IMR-90 (cell line): ENCODE measurements around the gene HS6ST2. TPM values are rescaled to one million over a fixed set of nuclear protein-coding genes. Genes with fewer than 3 reads are reported as not detected.

ENCODE experiments used
- ATAC-seq: fragments of 200-7000 bp; cut with Tn5 transposase; 2 replicates; pipeline ENCODE4 v1.9.1; 2020; ENCODE audit warnings: low read depth, mild to moderate bottlenecking, moderate library complexity
- BruUV-seq: library from RNA; stranded (reverse); fragments of 400-500 nt; replicated peaks from 2 replicates; lab custom pipeline; 2021; lab: Mats Ljungman, UMichigan
- CTCF ChIA-PET: fragments of 300-600 bp; formaldehyde crosslinking; extraction: SDS; loops from one replicate; lab custom pipeline; 2021; ENCODE audit warnings: antibody characterized with exemption; lab: Yijun Ruan, JAX
- POLR2A ChIA-PET: fragments of 300-600 bp; sonication (Branson Sonifier 250); formaldehyde crosslinking; loops from one replicate; lab custom pipeline; 2022; ENCODE audit warnings: antibody characterized with exemption; ENCODE audit not compliant: unreplicated experiment; lab: Charles Lee
- DNase-seq: peaks from one replicate; pipeline ENCODE4 v3.0.0; 2013
- H2AFZ ChIP-seq: replicated peaks from 2 replicates; pipeline ENCODE3; 2013; ENCODE audit warnings: low read length, mild to moderate bottlenecking; ENCODE audit not compliant: poor library complexity
- H2AK5ac ChIP-seq: 2 replicates; pipeline ENCODE4 v1.6.1; 2013; ENCODE audit warnings: low read depth, low read length, inconsistent platforms
- H2AK9ac ChIP-seq: replicated peaks from 2 replicates; pipeline ENCODE3; 2013; ENCODE audit warnings: mild to moderate bottlenecking, low read depth, low read length, moderate library complexity; ENCODE audit not compliant: poor library complexity
- H2BK120ac ChIP-seq: 2 replicates; pipeline ENCODE4 v1.6.1; 2013; ENCODE audit warnings: low read depth, low read length, inconsistent platforms
- H2BK15ac ChIP-seq: 3 replicates; pipeline ENCODE4 v1.6.1; 2013; ENCODE audit warnings: low read depth, low read length, inconsistent platforms
- H2BK20ac ChIP-seq: 2 replicates; pipeline ENCODE4 v1.6.1; 2013; ENCODE audit warnings: low read depth, mild to moderate bottlenecking, inconsistent platforms, low read length, moderate library complexity
- H2BK5ac ChIP-seq: 2 replicates; pipeline ENCODE4 v1.6.1; 2013; ENCODE audit warnings: mild to moderate bottlenecking, low read depth, low read length, inconsistent platforms; ENCODE audit not compliant: poor library complexity, severe bottlenecking
- H3K14ac ChIP-seq: replicated peaks from 2 replicates; pipeline ENCODE4 v1.6.1; 2013; ENCODE audit warnings: low read depth, low read length, inconsistent platforms
- H3K18ac ChIP-seq: 2 replicates; pipeline ENCODE4 v1.6.1; 2013; ENCODE audit warnings: low read depth, low read length, control low read depth
- H3K23ac ChIP-seq: 2 replicates; pipeline ENCODE4 v1.6.1; 2013; ENCODE audit warnings: low read depth, low read length, inconsistent platforms
- H3K27ac ChIP-seq: 2 replicates; pipeline ENCODE4 v1.5.1; 2013; ENCODE audit warnings: mild to moderate bottlenecking, control low read depth, low read length; ENCODE audit not compliant: insufficient read depth
- H3K27me3 ChIP-seq: 2 replicates; pipeline ENCODE4 v1.6.1; 2013; ENCODE audit warnings: low read length; ENCODE audit not compliant: control insufficient read depth, insufficient read depth
- H3K36me3 ChIP-seq: 2 replicates; pipeline ENCODE4 v1.6.1; 2013; ENCODE audit warnings: low read length, mixed read lengths; ENCODE audit not compliant: control insufficient read depth, insufficient read depth
- H3K4ac ChIP-seq: 2 replicates; pipeline ENCODE4 v1.6.1; 2013; ENCODE audit warnings: low read depth, low read length, inconsistent platforms
- H3K4me1 ChIP-seq: 2 replicates; pipeline ENCODE4 v1.6.1; 2013; ENCODE audit warnings: low read length, mixed read lengths; ENCODE audit not compliant: control insufficient read depth, insufficient read depth
- H3K4me2 ChIP-seq: 2 replicates; pipeline ENCODE4 v1.6.1; 2013; ENCODE audit warnings: low read depth, mild to moderate bottlenecking, control low read depth, low read length, moderate library complexity
- H3K4me3 ChIP-seq: 2 replicates; pipeline ENCODE4 v1.5.1; 2013; ENCODE audit warnings: low read depth, mild to moderate bottlenecking, control low read depth, low read length, moderate library complexity; ENCODE audit not compliant: insufficient read depth
- H3K56ac ChIP-seq: 2 replicates; pipeline ENCODE4 v1.6.1; 2013; ENCODE audit warnings: low read length, inconsistent platforms; ENCODE audit not compliant: insufficient read depth; ENCODE audit errors: extremely low read depth
- H3K79me1 ChIP-seq, 2 experiments: 2 replicates each; pipeline ENCODE4 v1.6.1; 2013; ENCODE audit warnings: low read length in 2 of 2, inconsistent platforms in 1 of 2, low read depth in 1 of 2
- H3K9ac ChIP-seq: 2 replicates; pipeline ENCODE4 v1.6.1; 2013; ENCODE audit warnings: low read depth, low read length, control low read depth
- H3K9me1 ChIP-seq: 2 replicates; pipeline ENCODE4 v1.6.1; 2013; ENCODE audit warnings: low read length, inconsistent platforms; ENCODE audit not compliant: insufficient read depth
- H3K9me3 ChIP-seq: 2 replicates; pipeline ENCODE4 v1.6.1; 2013; ENCODE audit warnings: low read length; ENCODE audit not compliant: control insufficient read depth, insufficient read depth
- H4K20me1 ChIP-seq: 2 replicates; pipeline ENCODE4 v1.6.1; 2013; ENCODE audit warnings: low read length, inconsistent platforms; ENCODE audit not compliant: insufficient read depth
- H4K5ac ChIP-seq: 2 replicates; pipeline ENCODE4 v1.6.1; 2013; ENCODE audit warnings: mild to moderate bottlenecking, low read depth, low read length, control low read depth
- H4K8ac ChIP-seq, 2 experiments: 2 replicates each; pipeline ENCODE4 v1.6.1; 2013; ENCODE audit warnings: low read depth in 2 of 2, low read length in 2 of 2, control low read depth in 1 of 2, inconsistent platforms in 1 of 2
- H4K91ac ChIP-seq: 2 replicates; pipeline ENCODE4 v1.6.1; 2013; ENCODE audit warnings: low read depth, low read length, inconsistent platforms; ENCODE audit not compliant: insufficient read depth
- CTCF ChIP-seq: conservative IDR thresholded peaks from 2 replicates; pipeline ENCODE4 v1.5.1; 2012; ENCODE audit warnings: mild to moderate bottlenecking, low read depth, low read length, improper control_type of control experiment
- FOS ChIP-seq: fragments of 150-350 bp; IDR thresholded peaks from 2 replicates; pipeline ENCODE4 v1.6.1; 2016; ENCODE audit warnings: low read depth, low read length
- RAD21 ChIP-seq: IDR thresholded peaks from 2 replicates; pipeline ENCODE4 v1.6.1; 2012; ENCODE audit warnings: low read length, improper control_type of control experiment
- RFX5 ChIP-seq: IDR thresholded peaks from 2 replicates; pipeline ENCODE4 v1.8.0; 2012; ENCODE audit warnings: low read depth, mild to moderate bottlenecking, low read length, moderate library complexity
- SMC3 ChIP-seq: fragments of 150-350 bp; IDR thresholded peaks from 2 replicates; pipeline ENCODE4 v1.6.1; 2016; ENCODE audit warnings: low read depth, mild to moderate bottlenecking, antibody characterized with exemption, low read length, moderate library complexity
- USF2 ChIP-seq: fragments of 150-350 bp; IDR thresholded peaks from 2 replicates; pipeline ENCODE4 v1.6.1; 2017; ENCODE audit warnings: mild to moderate bottlenecking, antibody characterized with exemption, low read length, low read depth
- WGBS, 2 experiments: methylation state at CpG; one replicate each; pipeline versions ENCODE4 v1.1.5 to v1.1.7; 2013; ENCODE audit warnings: missing lambda C conversion rate in 2 of 2; ENCODE audit not compliant: insufficient read length in 1 of 2; ENCODE audit errors: extremely low coverage in 2 of 2; 5-methylcytosine and 5-hydroxymethylcytosine counted together
- dilution Hi-C: fragments of 300-500 bp; cut with HindIII; formaldehyde crosslinking; loops from one replicate; pipeline ENCODE4 v1.14.3; 2018; ENCODE audit warnings: low sequenced_read_pairs; ENCODE audit not compliant: unreplicated experiment
- in situ Hi-C: fragments of 300-500 bp; cut with MboI; formaldehyde crosslinking; loops from 3 replicates; pipeline ENCODE4 v1.14.3; 2019; ENCODE audit warnings: low sequenced_read_pairs, inconsistent platforms, mixed read lengths
- intact Hi-C: fragments of 100-400 bp; cut with micrococcal nuclease; formaldehyde crosslinking; loops from 2 replicates; pipeline ENCODE4 v1.10.0; 2022
- polyA plus RNA-seq, 3 experiments: library from polyadenylated mRNA; depleted of rRNA; stranded (reverse); fragments of >200 nt; gene quantifications; 2 replicates each; pipeline ENCODE4 v1.2.3, GENCODE V29; 2012; ENCODE audit warnings: low replicate concordance in 1 of 3
- total RNA-seq: library from RNA; depleted of rRNA; stranded (reverse); fragments of >200 nt; gene quantifications from 2 replicates; pipeline ENCODE4 v1.2.3, GENCODE V29; 2012

HS6ST2 gene
- total and polyA plus RNA-seq, 2 of the 4 experiments (the other 2 are of a cell fraction) = not detected

GRCh38 chrX:132948648-132949260 is 9.7 kb downstream of the HS6ST2 start:
- in situ Hi-C loops (no loop called here), dilution Hi-C loops (no loop called here), intact Hi-C loops (no loop called here)
- Histone ChIP-seq H3K36me3 (no peaks in the 10 kb centered on the region), H3K9me3 (no peaks in the 10 kb centered on the region), H3K79me1 (no peaks in the 10 kb centered on the region), H3K4me1 (no peaks in the 10 kb centered on the region), H3K27ac (no peak overlapping the region), H4K5ac (no peak overlapping the region), H2BK5ac (no peak overlapping the region), H3K9me1 (no peaks in the 10 kb centered on the region), H4K91ac (no peak overlapping the region), H3K4me3 (no peak overlapping the region), H2BK120ac (no peak overlapping the region), H3K4ac (no peak overlapping the region), H2BK20ac (no peak overlapping the region), H2AK9ac (no peak overlapping the region), H3K23ac (no peak overlapping the region), H3K56ac (no peak overlapping the region), H4K8ac (no peak overlapping the region), H3K4me2 (no peak overlapping the region), H3K27me3 (peaks cover 3% of the 10 kb centered on the region), H3K9ac (no peak overlapping the region), H4K20me1 (no peaks in the 10 kb centered on the region), H2AK5ac (no peak overlapping the region), H2BK15ac (no peak overlapping the region), H3K18ac (no peak overlapping the region), H3K14ac (no peak overlapping the region), H2AFZ (no peak overlapping the region)
- POLR2A ChIA-PET = no interaction called here
- CTCF ChIA-PET = interaction anchor here (0.5 kb wide), 1 partner anchor 17 kb away, joined by 3 read pairs; no protein-coding TSS in a partner anchor
- TF ChIP-seq RAD21 (no peak), RFX5 (no peak), FOS (no peak), CTCF (no peak), SMC3 (no peak), USF2 (no peak)
- BruUV-seq = no TSS peak
- DNase-seq = no peak
- no CpG with 5 or more reads among the region's 4 CpGs for WGBS, 2 experiments
- no peak for ATAC-seq
